Adrenal gland (tissue), 12 donors: ENCODE data around the gene SIGLEC10. TPM values are rescaled to one million over a fixed set of nuclear protein-coding genes. Genes with fewer than 3 reads are reported as not detected.

Experiments used
- DNase-seq, 7 donors: peaks; one replicate each; pipeline ENCODE4 v3.0.0-alpha.2; 2019 to 2020
- H3K27ac ChIP-seq, 5 donors: fragments of 200-600 bp; sonication (generic) in 4 of 5; 1 replicate in 3 of 5; 2 replicates in 2 of 5; pipeline versions ENCODE4 v1.5.1 to v1.8.0; 2016 to 2020; ENCODE audit warnings: mild to moderate bottlenecking in 1 of 5
- H3K27me3 ChIP-seq: fragments of 200-600 bp; 2 replicates; pipeline ENCODE4 v1.8.0; 2021
- H3K36me3 ChIP-seq, 2 donors: fragments of 200-600 bp; replicated peaks in 1 of 2; 1 replicate in 1 of 2; 2 replicates in 1 of 2; pipeline versions ENCODE4 v1.5.1 to v1.8.0; 2018 to 2022
- H3K4me1 ChIP-seq, 2 donors: fragments of 200-600 bp; replicated peaks in 1 of 2; 1 replicate in 1 of 2; 2 replicates in 1 of 2; pipeline versions ENCODE4 v1.5.1 to v1.8.0; 2018 to 2021
- H3K4me3 ChIP-seq, 4 donors: fragments of 200-600 bp; sonication (generic) in 3 of 4; one replicate each; pipeline ENCODE4 v1.5.1; 2016 to 2018
- H3K9me3 ChIP-seq, 3 donors: fragments of 200-600 bp; sonication (generic) in 1 of 3; replicated peaks in 1 of 3; 1 replicate in 2 of 3; 2 replicates in 1 of 3; pipeline versions ENCODE4 v1.5.1 to v1.8.0; 2016 to 2021
- POLR2A ChIP-seq, 2 donors: fragments of 450-650 bp; IDR thresholded peaks; one replicate each; pipeline ENCODE4 v1.6.1; 2017; ENCODE audit warnings: antibody characterized with exemption in 2 of 2, mild to moderate bottlenecking in 2 of 2, moderate library complexity in 1 of 2
- WGBS, 4 donors: extraction: QIAGEN DNeasy Blood & Tissue Kit in 2 of 4; methylation state at CpG; one replicate each; pipeline versions ENCODE4 v1.1.5 to v1.1.7; 2013 to 2017; 5-methylcytosine and 5-hydroxymethylcytosine counted together
- intact Hi-C, 2 donors: fragments of 100-400 bp; cut with DNase I; formaldehyde crosslinking; loops; one replicate each; pipeline versions ENCODE4 v1.14.1 to v1.15.0; 2022 to 2023
- polyA plus RNA-seq, 3 donors: library from polyadenylated mRNA; stranded (reverse); fragments of 200-250 nt in 2 of 3; fragments of 350-450 nt in 1 of 3; fragmentation: Illumina TruSeq in 1 of 3; extraction: RNeasy Lipid Tissue Mini Kit (QIAGEN cat#74804) in 1 of 3; gene quantifications; one replicate each; pipeline ENCODE4 v1.2.3, GENCODE V29; 2013 to 2014
- total RNA-seq, 9 donors: library from RNA; depleted of rRNA in 4 of 9; stranded (reverse); fragments of >200 nt in 4 of 9; fragments of 120-200 nt in 1 of 9; fragmentation: NEBNext Ultra II Directional in 1 of 9; extraction: Animal tissue kit (Norgen Biotek cat#: 25700) in 1 of 9; gene quantifications; one replicate each; pipeline versions ENCODE4 v1.1.0 to v1.2.4, GENCODE V29; 2013 to 2023
- TF ChIP-seq, protein P1 (sequence below), 6 experiments: fragments of 450-650 bp in 4 of 6; fragments of 200-600 bp in 2 of 6; sonication (generic) in 1 of 6; IDR thresholded peaks; 1 replicate in 5 of 6; 2 replicates in 1 of 6; pipeline versions ENCODE4 v1.5.1 to v1.8.0; 2016 to 2021; ENCODE audit warnings: antibody characterized with exemption in 6 of 6, mild to moderate bottlenecking in 2 of 6, moderate library complexity in 1 of 6
- donor health status: healthy with polysubstance abuse.
- donor health status: Bipolar disorder and iron deficiency.
- donor health status: DM: yes; HTN: yes; CAD: no.
- donor health status: DM: no; HTN: no; CAD: no.
- donor health status: DM: no; HTN: no; CAD: no.
- donor health status: DM: yes; HTN: yes; CAD: no.

SIGLEC10 gene
- total and polyA plus RNA-seq, 12 donors, result 0.89 to 70.7 (median 15.8) TPM

- H3K9me3 ChIP-seq, result no peaks in the 10 kb centered on the region
- no peaks in the 10 kb centered on the region for H3K36me3 ChIP-seq
- intact Hi-C loops, result no loop called here
- TF ChIP-seq, protein P1, sequence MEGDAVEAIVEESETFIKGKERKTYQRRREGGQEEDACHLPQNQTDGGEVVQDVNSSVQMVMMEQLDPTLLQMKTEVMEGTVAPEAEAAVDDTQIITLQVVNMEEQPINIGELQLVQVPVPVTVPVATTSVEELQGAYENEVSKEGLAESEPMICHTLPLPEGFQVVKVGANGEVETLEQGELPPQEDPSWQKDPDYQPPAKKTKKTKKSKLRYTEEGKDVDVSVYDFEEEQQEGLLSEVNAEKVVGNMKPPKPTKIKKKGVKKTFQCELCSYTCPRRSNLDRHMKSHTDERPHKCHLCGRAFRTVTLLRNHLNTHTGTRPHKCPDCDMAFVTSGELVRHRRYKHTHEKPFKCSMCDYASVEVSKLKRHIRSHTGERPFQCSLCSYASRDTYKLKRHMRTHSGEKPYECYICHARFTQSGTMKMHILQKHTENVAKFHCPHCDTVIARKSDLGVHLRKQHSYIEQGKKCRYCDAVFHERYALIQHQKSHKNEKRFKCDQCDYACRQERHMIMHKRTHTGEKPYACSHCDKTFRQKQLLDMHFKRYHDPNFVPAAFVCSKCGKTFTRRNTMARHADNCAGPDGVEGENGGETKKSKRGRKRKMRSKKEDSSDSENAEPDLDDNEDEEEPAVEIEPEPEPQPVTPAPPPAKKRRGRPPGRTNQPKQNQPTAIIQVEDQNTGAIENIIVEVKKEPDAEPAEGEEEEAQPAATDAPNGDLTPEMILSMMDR (IDR thresholded peaks at IDR 0.05), result no peak
- no peak for TF ChIP-seq POLR2A (IDR thresholded peaks at IDR 0.05)
- peak overlapping the region in 1 of 4 donors; percentile 15 for H3K4me3 ChIP-seq
- H3K27ac ChIP-seq, result peak overlapping the region in 2 of 5 donors; percentile 29 to 44
- 30 to 39% (median 32%) methylated on average over 11 of the region's 11 CpGs for WGBS, 4 donors
- no peaks in the 10 kb centered on the region for H3K4me1 ChIP-seq
- DNase-seq, result peak in 2 of 7 donors; percentile 24 to 34
- H3K27me3 ChIP-seq, result no peaks in the 10 kb centered on the region
These were observed 23.5 kb upstream of the SIGLEC10 start for GRCh38 chr19:51440846-51441409.

DNA sequence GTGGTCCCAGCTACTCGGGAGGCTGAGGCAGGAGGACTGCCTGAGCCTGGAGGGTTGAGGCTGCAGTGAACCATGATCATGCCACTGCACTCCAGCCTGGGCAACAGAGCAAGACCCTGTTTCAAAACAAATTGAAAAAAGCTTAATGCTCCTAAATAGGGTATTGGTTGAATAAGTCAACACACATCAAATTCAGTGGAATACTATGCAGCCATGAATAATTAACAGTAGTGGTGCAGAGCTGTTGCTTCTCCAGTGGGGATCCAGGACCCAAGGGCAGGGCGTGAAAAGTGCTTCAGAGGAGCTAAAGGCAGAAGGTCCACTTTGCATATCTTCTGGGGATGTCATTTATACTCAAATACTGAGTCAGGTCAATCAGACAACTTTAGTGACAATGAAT lies 22.6 kb upstream of the SIGLEC10 start:
- Histone ChIP-seq H3K9me3 (no peaks in the 10 kb centered on the region), H3K27ac (no peak overlapping the region), H3K36me3 (no peaks in the 10 kb centered on the region), H3K4me3 (no peak overlapping the region), H3K27me3 (no peaks in the 10 kb centered on the region), H3K4me1 (no peaks in the 10 kb centered on the region)
- no peak for DNase-seq
- 60 to 78% (median 70%) methylated on average over 2 of the region's 2 CpGs for WGBS, 4 donors
- TF ChIP-seq, protein P1 (IDR thresholded peaks at IDR 0.05), result no peak
- no peak for TF ChIP-seq POLR2A (IDR thresholded peaks at IDR 0.05)
- intact Hi-C loops, result no loop called here

DNA sequence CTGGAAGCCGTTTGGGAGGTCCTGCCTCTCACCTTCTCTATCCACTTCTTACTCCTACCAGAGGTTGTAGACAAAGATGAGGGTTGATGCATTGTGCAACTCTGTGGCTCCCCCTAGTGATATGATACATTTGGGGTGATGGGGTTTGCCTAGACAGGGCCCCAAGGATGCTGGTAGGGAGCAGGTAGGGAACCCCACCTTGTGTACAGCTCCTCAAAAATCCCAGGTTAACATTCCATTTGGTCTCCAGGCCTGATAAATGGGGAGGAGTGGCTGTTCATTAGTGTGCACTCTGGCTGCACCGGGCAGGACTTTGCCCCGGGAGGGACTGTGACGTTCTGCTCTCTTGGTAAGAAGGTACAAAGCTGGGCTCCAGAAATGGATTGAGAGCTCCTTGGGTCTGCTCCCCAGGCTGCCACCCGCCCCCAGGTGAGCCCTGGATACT lies 21.6 kb upstream of the SIGLEC10 start:
- Histone ChIP-seq H3K4me3 (no peak overlapping the region), H3K36me3 (no peaks in the 10 kb centered on the region), H3K27ac (no peak overlapping the region), H3K27me3 (no peaks in the 10 kb centered on the region), H3K9me3 (no peaks in the 10 kb centered on the region), H3K4me1 (no peaks in the 10 kb centered on the region)
- 49 to 56% (median 50%) methylated on average over 5 of the region's 5 CpGs for WGBS, 4 donors
- TF ChIP-seq POLR2A (IDR thresholded peaks at IDR 0.05), result no peak
- TF ChIP-seq, protein P1 (IDR thresholded peaks at IDR 0.05), result peak in 3 of 6 experiments; percentile 22 to 33 (median 28)
- intact Hi-C loops, result no loop called here
- no peak for DNase-seq

DNA sequence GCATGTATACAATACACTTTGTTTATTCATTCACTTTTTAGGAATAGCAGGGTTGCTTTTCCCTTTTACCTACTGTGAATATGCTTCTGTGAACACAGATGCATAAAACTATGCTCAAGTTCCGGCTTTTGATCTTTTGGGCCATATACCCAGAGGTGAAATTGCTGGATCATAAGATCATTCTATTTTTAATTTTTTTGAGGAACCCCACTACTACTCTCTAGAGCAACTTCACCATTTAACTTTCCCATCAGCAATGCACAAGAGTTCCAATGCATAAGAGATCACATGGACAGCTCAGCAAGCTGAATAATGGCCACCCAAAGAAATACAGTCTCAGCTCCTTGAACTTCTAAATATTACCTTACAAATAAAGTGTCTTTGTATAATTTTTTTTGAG lies 17.0 kb upstream of the SIGLEC10 start:
- Histone ChIP-seq H3K4me1 (no peaks in the 10 kb centered on the region), H3K9me3 (no peaks in the 10 kb centered on the region), H3K36me3 (no peaks in the 10 kb centered on the region), H3K4me3 (no peak overlapping the region), H3K27me3 (no peaks in the 10 kb centered on the region), H3K27ac (no peak overlapping the region)
- DNase-seq, result no peak
- TF ChIP-seq POLR2A (IDR thresholded peaks at IDR 0.05), result no peak
- TF ChIP-seq, protein P1 (IDR thresholded peaks at IDR 0.05), result no peak
- intact Hi-C loops, result no loop called here
- WGBS, 4 donors, result 38 to 67% (median 47%) methylated on average over 1 of the region's 1 CpG
